AG04449 (cell line): ENCODE data around the gene YPEL1.
"Not testable (repeated sequence)": the region's sequence is repeated elsewhere in the genome, so short reads cannot be mapped to it uniquely, and the experiment has no call there.

ENCODE experiments used
- CTCF ChIA-PET: fragments of 350-600 bp; formaldehyde crosslinking; extraction: SDS; loops from one replicate; lab custom pipeline; 2021; ENCODE audit warnings: antibody characterized with exemption; lab: Yijun Ruan, JAX
- POLR2A ChIA-PET: fragments of 400-600, 350-600 bp; formaldehyde crosslinking; extraction: SDS; loops from one replicate; lab custom pipeline; 2020; ENCODE audit warnings: antibody characterized with exemption, inconsistent platforms; lab: Yijun Ruan, JAX
- DNase-seq: peaks from one replicate; pipeline ENCODE4 v3.0.0-alpha.2; 2010; ENCODE audit warnings: low read depth, low spot score
- H3K4me3 ChIP-seq: 2 replicates; pipeline ENCODE4 v1.5.1; 2011; ENCODE audit warnings: low read depth, mild to moderate bottlenecking, control low read depth, low read length
- CTCF ChIP-seq: IDR thresholded peaks from one replicate; pipeline ENCODE4 v1.5.1; 2011; ENCODE audit warnings: mild to moderate bottlenecking, moderate library complexity, low read length, control low read depth, inconsistent platforms; ENCODE audit not compliant: insufficient read depth; ENCODE audit errors: missing control alignments

The YPEL1 gene

DNA sequence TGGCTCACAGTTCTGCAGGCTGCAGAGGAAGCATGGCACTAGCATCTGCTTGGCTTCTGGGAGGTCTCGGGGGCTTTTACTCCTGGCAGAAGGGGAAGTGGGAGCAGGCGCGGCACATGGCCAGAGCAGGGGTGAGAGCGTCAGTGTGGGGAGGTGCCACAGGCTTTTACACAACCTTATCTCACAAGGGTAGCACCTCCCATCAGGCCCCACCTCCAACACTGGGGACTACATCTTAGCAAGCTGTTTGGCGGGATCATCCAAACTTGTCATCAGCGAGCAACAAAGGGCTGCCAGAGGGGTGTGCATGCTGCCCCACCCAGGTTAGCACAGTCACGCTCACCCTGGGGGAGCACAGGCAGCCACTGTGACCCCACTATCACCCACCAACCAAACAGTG is 18.9 kb upstream of the YPEL1 start:
- ChIA-PET CTCF (no interaction called here), POLR2A (no interaction called here)
- no peak overlapping the region for H3K4me3 ChIP-seq
- DNase-seq, result no peak
- TF ChIP-seq CTCF, result no peak

GRCh38 chr22:21753374-21754111 is 17.9 kb upstream of the YPEL1 start:
- ChIA-PET POLR2A (no interaction called here), CTCF (no interaction called here)
- TF ChIP-seq CTCF, result no peak
- no peak overlapping the region for H3K4me3 ChIP-seq
- DNase-seq, result no peak

DNA sequence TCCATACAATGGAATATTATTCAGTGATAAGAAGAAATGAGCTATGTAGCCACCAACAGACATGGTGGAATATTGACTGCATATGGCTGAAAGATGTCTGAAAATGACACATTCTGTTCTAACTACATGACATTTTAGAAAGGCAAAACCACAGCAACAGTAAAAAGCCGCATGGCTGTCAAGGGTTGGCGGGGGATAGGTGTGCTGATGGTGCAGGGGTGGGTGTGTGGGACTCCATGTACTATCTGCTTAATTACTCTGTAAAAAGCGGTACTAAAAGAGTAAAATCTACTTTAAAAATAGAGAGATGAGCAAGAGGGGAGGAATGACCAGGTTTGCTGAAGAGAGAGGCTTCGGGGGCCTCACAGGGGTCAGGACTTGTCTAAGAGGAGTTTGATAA is 16.7 kb upstream of the YPEL1 start:
- DNase-seq, result no peak
- ChIA-PET CTCF (no interaction called here), POLR2A (no interaction called here)
- no peak overlapping the region for H3K4me3 ChIP-seq
- TF ChIP-seq CTCF, result no peak

GRCh38 chr22:21745948-21746347 is 10.4 kb upstream of the YPEL1 start:
- no peak for TF ChIP-seq CTCF
- POLR2A ChIA-PET, result no interaction called here
- DNase-seq, result no peak
- CTCF ChIA-PET, result no interaction called here
- H3K4me3 ChIP-seq, result no peak overlapping the region

DNA sequence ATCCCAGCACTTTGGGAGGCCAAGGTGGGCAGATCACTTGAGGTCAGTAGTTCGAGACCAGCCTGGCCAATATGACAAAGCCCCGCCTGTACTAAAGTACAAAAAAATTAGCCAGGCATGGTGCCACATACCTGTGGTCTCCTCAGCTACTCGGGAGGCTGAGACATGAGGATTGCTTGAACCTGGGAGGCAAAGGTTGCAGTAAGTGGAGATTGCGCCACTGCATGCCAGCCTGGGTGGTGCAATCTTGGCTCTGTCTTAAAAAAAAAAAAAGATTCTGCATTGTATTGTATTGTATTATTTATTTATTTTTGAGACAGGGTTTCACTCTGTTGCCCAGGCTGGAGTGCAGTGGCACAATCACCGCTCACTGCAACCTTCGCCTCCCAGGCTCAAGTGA is 9.3 kb upstream of the YPEL1 start:
- CTCF ChIA-PET, POLR2A ChIA-PET, DNase-seq, H3K4me3 ChIP-seq: not testable (repeated sequence)

DNA sequence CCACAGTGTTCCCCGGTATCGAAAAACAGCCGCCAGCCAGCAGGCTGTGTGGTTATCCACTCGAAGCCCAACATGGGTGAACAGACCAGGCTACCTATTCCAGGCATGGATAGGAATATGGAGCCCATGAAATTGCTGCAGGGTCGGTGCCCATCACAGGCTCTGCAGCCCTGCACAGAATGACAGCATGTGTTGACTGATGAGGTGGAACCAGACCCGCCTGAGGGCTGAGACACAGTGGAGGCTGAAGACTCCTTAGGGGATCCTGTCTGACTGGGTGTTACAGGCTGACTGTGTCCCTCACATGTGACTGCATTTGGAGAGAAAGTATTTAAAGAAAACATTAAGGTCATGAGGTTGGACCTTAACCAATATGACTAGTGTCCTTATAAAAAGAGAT is 6.2 kb upstream of the YPEL1 start:
- no peak overlapping the region for H3K4me3 ChIP-seq
- CTCF ChIA-PET, result no interaction called here
- POLR2A ChIA-PET, result no interaction called here
- no peak for DNase-seq
- no peak for TF ChIP-seq CTCF

GRCh38 chr22:21741059-21741458 is 5.5 kb upstream of the YPEL1 start:
- ChIA-PET CTCF (no interaction called here), POLR2A (no interaction called here)

More at GRCh38 chr22:21741059-21741458, 5.5 kb upstream of the YPEL1 start:
- TF ChIP-seq CTCF, result no peak
- DNase-seq, result no peak
- no peak overlapping the region for H3K4me3 ChIP-seq
